ENCODE measurements around the gene TMX3.

Gene TMX3

GRCh38 chr18:68740966-68741365, 26.1 kb upstream of the TMX3 start:
- Histone ChIP-seq H3K9ac (ENCODE audit: low read length) (no peak overlapping the region), H3F3A (ENCODE audit: insufficient read depth, low read length) (no peaks in the 10 kb centered on the region), H3K4me3 (ENCODE audit: low read depth, low read length, poor library complexity, severe bottlenecking) (no peak overlapping the region), H3K4me1 (ENCODE audit: insufficient read depth, low read length, severe bottlenecking) (no peaks in the 10 kb centered on the region), H2AFZ (ENCODE audit: low read length) (no peak overlapping the region), H3K9me3 (ENCODE audit: low read length) (no peaks in the 10 kb centered on the region), H4K20me1 (ENCODE audit: insufficient read depth, low read length) (no peaks in the 10 kb centered on the region), H3K27me3 (ENCODE audit: insufficient read depth, low read length) (no peaks in the 10 kb centered on the region), H3K27ac (ENCODE audit: low read depth, low read length, poor library complexity, severe bottlenecking) (no peak overlapping the region), H3K36me3 (ENCODE audit: insufficient read depth, low read length) (no peaks in the 10 kb centered on the region), H3K9me2 (ENCODE audit: low read depth, low read length) (no peaks in the 10 kb centered on the region), H3K79me2 (ENCODE audit: insufficient read depth, low read length) (no peaks in the 10 kb centered on the region), H3K4me2 (ENCODE audit: low read length) (no peak overlapping the region)
- TF ChIP-seq EZH2 (IDR thresholded peaks at IDR 0.05; ENCODE audit: borderline replicate concordance, low read length) (no peak), CTCF (IDR thresholded peaks at IDR 0.05; ENCODE audit: low read length) (no peak)

- Histone ChIP-seq H3K9ac (ENCODE audit: low read length) (no peak overlapping the region), H3K36me3 (ENCODE audit: insufficient read depth, low read length) (no peaks in the 10 kb centered on the region), H3K4me2 (ENCODE audit: low read length) (no peak overlapping the region), H3F3A (ENCODE audit: insufficient read depth, low read length) (no peaks in the 10 kb centered on the region), H2AFZ (ENCODE audit: low read length) (no peak overlapping the region), H3K9me3 (ENCODE audit: low read length) (no peaks in the 10 kb centered on the region), H3K4me3 (ENCODE audit: low read depth, low read length, poor library complexity, severe bottlenecking) (no peak overlapping the region), H3K27me3 (ENCODE audit: insufficient read depth, low read length) (no peaks in the 10 kb centered on the region), H4K20me1 (ENCODE audit: insufficient read depth, low read length) (no peaks in the 10 kb centered on the region), H3K4me1 (ENCODE audit: insufficient read depth, low read length, severe bottlenecking) (no peaks in the 10 kb centered on the region), H3K27ac (ENCODE audit: low read depth, low read length, poor library complexity, severe bottlenecking) (no peak overlapping the region), H3K79me2 (ENCODE audit: insufficient read depth, low read length) (no peaks in the 10 kb centered on the region), H3K9me2 (ENCODE audit: low read depth, low read length) (no peaks in the 10 kb centered on the region)
- TF ChIP-seq CTCF (IDR thresholded peaks at IDR 0.05; ENCODE audit: low read length): no peak
- no peak for TF ChIP-seq EZH2 (IDR thresholded peaks at IDR 0.05; ENCODE audit: borderline replicate concordance, low read length)
These were observed 24.6 kb upstream of the TMX3 start for GRCh38 chr18:68739462-68739861.

- no peak for TF ChIP-seq EZH2 (IDR thresholded peaks at IDR 0.05; ENCODE audit: borderline replicate concordance, low read length)
- TF ChIP-seq CTCF (IDR thresholded peaks at IDR 0.05; ENCODE audit: low read length): no peak
These were observed 23.7 kb upstream of the TMX3 start for GRCh38 chr18:68738564-68738963.

More at GRCh38 chr18:68738564-68738963, 23.7 kb upstream of the TMX3 start:
- Histone ChIP-seq H3F3A (ENCODE audit: insufficient read depth, low read length) (no peaks in the 10 kb centered on the region), H3K4me3 (ENCODE audit: low read depth, low read length, poor library complexity, severe bottlenecking) (no peak overlapping the region), H2AFZ (ENCODE audit: low read length) (no peak overlapping the region), H3K27ac (ENCODE audit: low read depth, low read length, poor library complexity, severe bottlenecking) (no peak overlapping the region), H3K9me3 (ENCODE audit: low read length) (no peaks in the 10 kb centered on the region), H3K4me2 (ENCODE audit: low read length) (no peak overlapping the region), H3K36me3 (ENCODE audit: insufficient read depth, low read length) (no peaks in the 10 kb centered on the region), H4K20me1 (ENCODE audit: insufficient read depth, low read length) (no peaks in the 10 kb centered on the region), H3K4me1 (ENCODE audit: insufficient read depth, low read length, severe bottlenecking) (no peaks in the 10 kb centered on the region), H3K9ac (ENCODE audit: low read length) (no peak overlapping the region), H3K9me2 (ENCODE audit: low read depth, low read length) (no peaks in the 10 kb centered on the region), H3K27me3 (ENCODE audit: insufficient read depth, low read length) (no peaks in the 10 kb centered on the region), H3K79me2 (ENCODE audit: insufficient read depth, low read length) (no peaks in the 10 kb centered on the region)

Data from OCI-LY1 (cell line).